Right atrium auricular region (tissue), 2 donors: ENCODE measurements around the gene LCT. TPM values are rescaled to one million over a fixed set of nuclear protein-coding genes. Genes with fewer than 3 reads are reported as not detected.
A peak's percentile ranks its signal among the peaks of the same experiment; 100 is the strongest.

ENCODE experiments used
- DNase-seq: peaks from one replicate; pipeline ENCODE4 v3.0.0-alpha.2; 2019; ENCODE audit warnings: low spot score
- H3K27ac ChIP-seq, 2 donors: fragments of 200-600 bp; sonication (generic); 1 replicate in 1 of 2; 2 replicates in 1 of 2; pipeline ENCODE4 v1.5.1; 2016 to 2019
- H3K27me3 ChIP-seq, 2 donors: fragments of 200-600 bp; sonication (generic); one replicate each; pipeline versions ENCODE4 v1.5.1 to v1.6.0; 2017 to 2019
- H3K36me3 ChIP-seq: fragments of 200-600 bp; sonication (generic); one replicate; pipeline ENCODE4 v1.5.1; 2016
- H3K4me1 ChIP-seq, 2 donors: fragments of 200-600 bp; sonication (generic); one replicate each; pipeline versions ENCODE4 v1.5.1 to v1.6.0; 2017 to 2019
- H3K4me3 ChIP-seq, 2 donors: fragments of 200-600 bp; sonication (generic); 1 replicate in 1 of 2; 2 replicates in 1 of 2; pipeline ENCODE4 v1.5.1; 2017 to 2019; ENCODE audit warnings: mild to moderate bottlenecking in 1 of 2, moderate library complexity in 1 of 2
- H3K9me3 ChIP-seq, 2 donors: fragments of 200-600 bp; sonication (generic); one replicate each; pipeline ENCODE4 v1.5.1; 2019
- total RNA-seq, 2 donors: library from RNA; depleted of rRNA; stranded (reverse); fragments of >200 nt; gene quantifications; one replicate each; pipeline ENCODE4 v1.1.0, GENCODE V29; 2016
- TF ChIP-seq, protein P1 (sequence below), 2 donors: fragments of 200-600 bp; sonication (generic); IDR thresholded peaks; one replicate each; pipeline ENCODE4 v1.5.1; 2019; ENCODE audit warnings: antibody characterized with exemption in 2 of 2

The LCT gene
- total RNA-seq, 2 donors from 2014 or later: not detected

- TF ChIP-seq, protein P1, sequence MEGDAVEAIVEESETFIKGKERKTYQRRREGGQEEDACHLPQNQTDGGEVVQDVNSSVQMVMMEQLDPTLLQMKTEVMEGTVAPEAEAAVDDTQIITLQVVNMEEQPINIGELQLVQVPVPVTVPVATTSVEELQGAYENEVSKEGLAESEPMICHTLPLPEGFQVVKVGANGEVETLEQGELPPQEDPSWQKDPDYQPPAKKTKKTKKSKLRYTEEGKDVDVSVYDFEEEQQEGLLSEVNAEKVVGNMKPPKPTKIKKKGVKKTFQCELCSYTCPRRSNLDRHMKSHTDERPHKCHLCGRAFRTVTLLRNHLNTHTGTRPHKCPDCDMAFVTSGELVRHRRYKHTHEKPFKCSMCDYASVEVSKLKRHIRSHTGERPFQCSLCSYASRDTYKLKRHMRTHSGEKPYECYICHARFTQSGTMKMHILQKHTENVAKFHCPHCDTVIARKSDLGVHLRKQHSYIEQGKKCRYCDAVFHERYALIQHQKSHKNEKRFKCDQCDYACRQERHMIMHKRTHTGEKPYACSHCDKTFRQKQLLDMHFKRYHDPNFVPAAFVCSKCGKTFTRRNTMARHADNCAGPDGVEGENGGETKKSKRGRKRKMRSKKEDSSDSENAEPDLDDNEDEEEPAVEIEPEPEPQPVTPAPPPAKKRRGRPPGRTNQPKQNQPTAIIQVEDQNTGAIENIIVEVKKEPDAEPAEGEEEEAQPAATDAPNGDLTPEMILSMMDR (IDR thresholded peaks at IDR 0.05): no peak
- DNase-seq: no peak
- Histone ChIP-seq H3K4me3 (peak overlapping the region in 1 of 2 donors; percentile 72), H3K36me3 (no peaks in the 10 kb centered on the region), H3K27ac (no peak overlapping the region), H3K4me1 (peaks cover 0 to 15% of the 10 kb centered on the region in 2 donors), H3K27me3 (no peaks in the 10 kb centered on the region), H3K9me3 (no peaks in the 10 kb centered on the region)
Observed at GRCh38 chr2:135874777-135875365, 37.9 kb upstream of the LCT start.

GRCh38 chr2:135870571-135870970 lies 33.6 kb upstream of the LCT start:
- peaks cover 18% of the 10 kb centered on the region for H3K36me3 ChIP-seq

GRCh38 chr2:135863233-135863632 lies 26.2 kb upstream of the LCT start:
- no peak overlapping the region for H3K27ac ChIP-seq
- TF ChIP-seq, protein P1 (IDR thresholded peaks at IDR 0.05): no peak
- H3K36me3 ChIP-seq: peaks cover 36% of the 10 kb centered on the region
- H3K27me3 ChIP-seq: no peaks in the 10 kb centered on the region
- H3K9me3 ChIP-seq: no peaks in the 10 kb centered on the region
- DNase-seq: no peak
- H3K4me3 ChIP-seq: no peak overlapping the region
- no peaks in the 10 kb centered on the region for H3K4me1 ChIP-seq

More at GRCh38 chr2:135870571-135870970, 33.6 kb upstream of the LCT start:
- Histone ChIP-seq H3K27ac (no peak overlapping the region), H3K4me1 (peaks cover 0 to 11% of the 10 kb centered on the region in 2 donors), H3K4me3 (no peak overlapping the region), H3K27me3 (no peaks in the 10 kb centered on the region), H3K9me3 (no peaks in the 10 kb centered on the region)
- TF ChIP-seq, protein P1 (IDR thresholded peaks at IDR 0.05): no peak
- no peak for DNase-seq

DNA sequence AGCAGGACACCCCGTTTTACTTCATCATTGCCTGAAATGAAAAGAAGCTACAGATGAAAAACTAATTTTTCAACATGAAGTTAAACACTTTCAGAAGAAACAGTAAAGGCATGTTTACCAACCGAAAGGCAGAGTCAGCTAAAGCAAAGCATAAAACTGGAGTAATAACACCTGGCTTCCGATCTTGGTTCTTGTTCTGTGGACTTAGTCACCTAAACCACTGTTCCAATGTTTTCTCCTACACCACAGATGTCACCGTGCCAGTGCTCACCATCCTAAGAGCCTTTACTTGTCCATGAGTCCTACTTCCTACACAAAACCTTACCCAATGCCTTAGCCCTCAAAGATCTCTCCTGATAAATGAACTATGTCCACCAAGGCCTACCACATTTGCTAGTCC lies 25.7 kb upstream of the LCT start:
- H3K4me1 ChIP-seq: no peaks in the 10 kb centered on the region

DNA sequence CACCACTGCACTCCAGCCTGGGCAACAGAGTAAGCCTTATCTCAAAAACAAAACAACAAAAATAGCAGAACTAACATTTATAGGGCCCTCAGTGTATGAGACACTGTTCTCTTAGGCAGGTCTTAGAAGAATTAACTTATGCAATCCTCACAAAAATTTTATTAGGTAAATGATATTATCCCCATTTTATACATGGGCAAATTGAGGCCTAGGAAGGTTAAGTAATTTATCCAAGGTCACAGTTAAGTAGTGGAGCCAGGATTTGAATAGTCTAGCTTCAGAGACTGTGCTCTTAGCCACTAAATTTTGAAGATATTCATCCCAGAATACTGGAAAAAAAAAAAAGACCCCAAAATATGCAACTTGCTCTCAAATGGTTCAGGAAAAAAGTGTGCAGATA lies 16.4 kb upstream of the LCT start:
- no peak for DNase-seq
- Histone ChIP-seq H3K4me1 (no peaks in the 10 kb centered on the region), H3K9me3 (no peaks in the 10 kb centered on the region), H3K27me3 (no peaks in the 10 kb centered on the region), H3K4me3 (no peak overlapping the region), H3K27ac (no peak overlapping the region), H3K36me3 (peaks cover 19% of the 10 kb centered on the region)
- TF ChIP-seq, protein P1 (IDR thresholded peaks at IDR 0.05): no peak

More for the DNA sequence above, 25.7 kb upstream of the LCT start:
- no peaks in the 10 kb centered on the region for H3K27me3 ChIP-seq
- H3K27ac ChIP-seq: no peak overlapping the region
- DNase-seq: no peak
- H3K36me3 ChIP-seq: peaks cover 37% of the 10 kb centered on the region
- TF ChIP-seq, protein P1 (IDR thresholded peaks at IDR 0.05): no peak
- H3K9me3 ChIP-seq: no peaks in the 10 kb centered on the region
- H3K4me3 ChIP-seq: no peak overlapping the region

DNA sequence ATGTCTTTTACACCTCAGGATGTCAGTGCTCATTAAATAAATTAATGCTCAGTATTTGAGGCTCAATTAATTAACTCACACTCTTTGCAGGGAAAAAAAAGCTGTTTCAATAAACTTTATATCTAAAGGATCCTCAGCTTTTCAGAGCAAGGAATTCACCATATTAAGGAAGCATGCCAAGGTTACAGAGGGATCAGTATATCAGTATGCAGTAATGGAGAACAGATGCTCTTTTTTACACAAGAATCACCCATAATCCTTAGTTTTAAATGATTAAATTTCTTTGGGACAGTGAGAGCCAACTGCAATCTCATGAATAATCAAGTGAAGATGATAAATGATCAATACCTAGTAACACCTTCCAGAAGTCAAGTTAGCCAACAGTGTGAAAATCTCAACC lies 14.9 kb upstream of the LCT start:
- Histone ChIP-seq H3K27me3 (no peaks in the 10 kb centered on the region), H3K4me1 (no peaks in the 10 kb centered on the region), H3K4me3 (no peak overlapping the region), H3K36me3 (peaks cover 10% of the 10 kb centered on the region), H3K9me3 (no peaks in the 10 kb centered on the region), H3K27ac (no peak overlapping the region)
- TF ChIP-seq, protein P1 (IDR thresholded peaks at IDR 0.05): no peak
- no peak for DNase-seq
